Osteoblast (primary cell): ENCODE data around the gene ACAA2. TPM values are rescaled to one million over a fixed set of nuclear protein-coding genes. Genes with fewer than 3 reads are reported as not detected.

ENCODE experiments used
- DNase-seq: peaks from one replicate; pipeline ENCODE4 v3.0.0; 2011; ENCODE audit warnings: low spot score, mixed read lengths; ENCODE audit not compliant: insufficient read length; ENCODE audit errors: missing footprints
- H2AFZ ChIP-seq: 2 replicates; pipeline ENCODE4 v1.6.0; 2011; ENCODE audit warnings: mild to moderate bottlenecking, low read length
- H3K27ac ChIP-seq: 2 replicates; pipeline ENCODE4 v1.5.1; 2011; ENCODE audit warnings: mild to moderate bottlenecking, low read depth, low read length, moderate library complexity
- H3K27me3 ChIP-seq: 2 replicates; pipeline ENCODE4 v1.6.0; 2012; ENCODE audit warnings: mild to moderate bottlenecking, control low read depth, inconsistent platforms, low read length, moderate library complexity; ENCODE audit not compliant: insufficient read depth
- H3K36me3 ChIP-seq: 2 replicates; pipeline ENCODE4 v1.5.1; 2011; ENCODE audit warnings: mild to moderate bottlenecking, low read length, control low read depth, moderate library complexity; ENCODE audit not compliant: insufficient read depth
- H3K4me1 ChIP-seq: 2 replicates; pipeline ENCODE4 v1.5.1; 2011; ENCODE audit warnings: mild to moderate bottlenecking, low read length, control low read depth, moderate library complexity; ENCODE audit not compliant: insufficient read depth
- H3K4me2 ChIP-seq: 2 replicates; pipeline ENCODE4 v1.6.0; 2011; ENCODE audit warnings: mild to moderate bottlenecking, low read length; ENCODE audit not compliant: insufficient read depth
- H3K4me3 ChIP-seq: fragments of 200-600 bp; sonication (generic); 3 replicates; pipeline ENCODE4 v1.5.1; 2012; ENCODE audit warnings: mild to moderate bottlenecking, low read length, inconsistent platforms; ENCODE audit not compliant: insufficient read depth
- H3K79me2 ChIP-seq: 2 replicates; pipeline ENCODE4 v1.6.0; 2012; ENCODE audit warnings: mild to moderate bottlenecking, low read length, control low read depth, inconsistent platforms; ENCODE audit not compliant: insufficient read depth
- H3K9me3 ChIP-seq: 2 replicates; pipeline ENCODE4 v1.5.1; 2011; ENCODE audit warnings: low read depth, low read length, control low read depth
- H4K20me1 ChIP-seq: 2 replicates; pipeline ENCODE4 v1.6.0; 2012; ENCODE audit warnings: mild to moderate bottlenecking, low read length, control low read depth; ENCODE audit not compliant: insufficient read depth
- total RNA-seq: library from RNA; depleted of rRNA; stranded (reverse); fragments of >200 nt; gene quantifications from 2 replicates; pipeline ENCODE4 v1.2.3, GENCODE V29; 2012
- TF ChIP-seq, protein P1 (sequence below): IDR thresholded peaks from 2 replicates; pipeline ENCODE4 v1.5.1; 2011; ENCODE audit warnings: mild to moderate bottlenecking, low read depth, low read length, moderate library complexity; ENCODE audit errors: extremely low read depth

The ACAA2 gene
- total RNA-seq, 1 donor = 52.8 TPM

DNA sequence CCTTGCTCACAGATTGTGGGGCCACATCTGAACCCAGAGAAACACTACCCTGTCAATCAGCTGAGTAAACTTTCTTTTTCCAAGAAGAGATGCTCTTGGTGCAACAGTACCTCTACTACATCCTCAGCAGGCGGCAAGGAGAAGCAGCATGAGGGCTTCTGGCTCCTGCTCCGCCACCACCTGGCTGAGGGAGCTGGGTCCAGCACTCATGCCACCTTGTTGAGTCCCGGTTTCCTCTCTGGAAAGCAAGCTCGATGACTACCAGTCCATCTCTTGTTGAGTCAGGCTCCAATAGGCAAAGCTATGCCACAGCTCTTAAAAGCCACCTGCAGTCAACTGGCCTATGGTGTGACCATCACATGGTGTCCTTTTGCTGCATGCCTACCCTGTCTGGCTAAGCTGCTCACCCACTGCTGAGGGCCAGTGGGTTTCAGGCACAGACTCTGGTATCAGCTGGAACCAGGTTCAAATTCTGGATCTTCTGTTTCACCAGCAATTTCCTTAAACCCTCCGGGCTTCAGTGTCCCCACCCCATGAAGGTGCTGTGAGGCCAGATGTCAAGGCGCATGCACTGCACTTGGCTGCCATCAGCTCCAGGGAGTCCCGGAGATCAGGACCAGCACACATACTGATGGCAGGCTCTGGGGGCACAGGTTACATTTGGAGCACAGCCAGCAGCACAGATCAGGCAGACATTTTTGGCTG, 42.5 kb upstream of the ACAA2 start:
- Histone ChIP-seq H3K4me3 (no peak overlapping the region), H2AFZ (no peak overlapping the region), H3K4me1 (no peaks in the 10 kb centered on the region), H3K27ac (no peak overlapping the region), H3K27me3 (no peaks in the 10 kb centered on the region), H3K9me3 (no peaks in the 10 kb centered on the region), H4K20me1 (no peaks in the 10 kb centered on the region), H3K36me3 (no peaks in the 10 kb centered on the region), H3K4me2 (no peak overlapping the region), H3K79me2 (no peaks in the 10 kb centered on the region)
- TF ChIP-seq, protein P1, sequence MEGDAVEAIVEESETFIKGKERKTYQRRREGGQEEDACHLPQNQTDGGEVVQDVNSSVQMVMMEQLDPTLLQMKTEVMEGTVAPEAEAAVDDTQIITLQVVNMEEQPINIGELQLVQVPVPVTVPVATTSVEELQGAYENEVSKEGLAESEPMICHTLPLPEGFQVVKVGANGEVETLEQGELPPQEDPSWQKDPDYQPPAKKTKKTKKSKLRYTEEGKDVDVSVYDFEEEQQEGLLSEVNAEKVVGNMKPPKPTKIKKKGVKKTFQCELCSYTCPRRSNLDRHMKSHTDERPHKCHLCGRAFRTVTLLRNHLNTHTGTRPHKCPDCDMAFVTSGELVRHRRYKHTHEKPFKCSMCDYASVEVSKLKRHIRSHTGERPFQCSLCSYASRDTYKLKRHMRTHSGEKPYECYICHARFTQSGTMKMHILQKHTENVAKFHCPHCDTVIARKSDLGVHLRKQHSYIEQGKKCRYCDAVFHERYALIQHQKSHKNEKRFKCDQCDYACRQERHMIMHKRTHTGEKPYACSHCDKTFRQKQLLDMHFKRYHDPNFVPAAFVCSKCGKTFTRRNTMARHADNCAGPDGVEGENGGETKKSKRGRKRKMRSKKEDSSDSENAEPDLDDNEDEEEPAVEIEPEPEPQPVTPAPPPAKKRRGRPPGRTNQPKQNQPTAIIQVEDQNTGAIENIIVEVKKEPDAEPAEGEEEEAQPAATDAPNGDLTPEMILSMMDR = no peak
- DNase-seq = no peak

DNA sequence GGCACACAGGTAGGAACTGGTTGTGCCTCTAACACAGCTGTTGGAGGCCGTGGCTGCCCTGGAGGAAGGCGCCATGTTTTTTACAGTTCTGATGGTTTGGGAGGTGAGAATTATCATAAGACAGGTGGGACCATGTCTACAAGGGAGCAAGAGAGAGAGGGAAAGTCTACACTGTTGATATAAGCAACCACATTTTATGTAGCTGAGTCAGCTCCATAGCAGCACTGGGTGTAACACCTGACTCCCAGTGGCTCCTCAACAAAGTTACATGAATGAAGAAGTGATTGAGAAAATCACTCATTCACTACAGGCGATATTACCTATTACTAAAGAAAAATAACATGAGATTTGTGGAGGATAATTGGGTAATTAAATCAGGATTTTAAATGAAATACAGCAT, 41.3 kb upstream of the ACAA2 start:
- Histone ChIP-seq H3K4me2 (no peak overlapping the region), H3K4me3 (no peak overlapping the region), H3K27me3 (no peaks in the 10 kb centered on the region), H3K9me3 (no peaks in the 10 kb centered on the region), H4K20me1 (no peaks in the 10 kb centered on the region), H3K79me2 (no peaks in the 10 kb centered on the region), H2AFZ (no peak overlapping the region), H3K36me3 (no peaks in the 10 kb centered on the region), H3K27ac (no peak overlapping the region), H3K4me1 (peaks cover 3% of the 10 kb centered on the region)
- TF ChIP-seq, protein P1 = no peak
- DNase-seq = no peak

DNA sequence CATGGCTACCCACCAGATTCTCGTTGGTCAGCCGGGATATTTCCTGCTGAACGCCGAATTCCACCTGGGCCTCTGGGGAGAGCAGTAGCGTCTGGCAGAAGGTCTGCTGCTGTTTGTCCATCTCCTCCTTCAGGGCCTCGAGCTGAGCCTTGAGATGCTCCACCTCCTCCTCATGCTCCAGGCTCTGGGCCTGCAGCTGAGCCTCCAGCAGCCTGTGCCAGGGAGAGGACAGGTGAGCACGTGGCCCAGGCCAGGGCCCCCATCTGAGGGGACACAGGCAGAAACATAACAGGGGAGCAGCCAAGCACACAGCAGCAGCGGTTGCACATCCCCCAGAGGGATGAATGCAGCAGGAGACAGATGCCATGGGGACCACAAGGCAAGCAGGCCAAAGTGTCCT, 40.1 kb upstream of the ACAA2 start:
- H3K9me3 ChIP-seq = no peaks in the 10 kb centered on the region
- no peaks in the 10 kb centered on the region for H3K27me3 ChIP-seq
- peaks cover 8% of the 10 kb centered on the region for H3K4me1 ChIP-seq
- H3K27ac ChIP-seq = no peak overlapping the region
- H3K79me2 ChIP-seq = no peaks in the 10 kb centered on the region
- DNase-seq = no peak
- H3K4me3 ChIP-seq = no peak overlapping the region
- no peak overlapping the region for H2AFZ ChIP-seq
- TF ChIP-seq, protein P1 = no peak
- H4K20me1 ChIP-seq = no peaks in the 10 kb centered on the region
- no peaks in the 10 kb centered on the region for H3K36me3 ChIP-seq
- no peak overlapping the region for H3K4me2 ChIP-seq

DNA sequence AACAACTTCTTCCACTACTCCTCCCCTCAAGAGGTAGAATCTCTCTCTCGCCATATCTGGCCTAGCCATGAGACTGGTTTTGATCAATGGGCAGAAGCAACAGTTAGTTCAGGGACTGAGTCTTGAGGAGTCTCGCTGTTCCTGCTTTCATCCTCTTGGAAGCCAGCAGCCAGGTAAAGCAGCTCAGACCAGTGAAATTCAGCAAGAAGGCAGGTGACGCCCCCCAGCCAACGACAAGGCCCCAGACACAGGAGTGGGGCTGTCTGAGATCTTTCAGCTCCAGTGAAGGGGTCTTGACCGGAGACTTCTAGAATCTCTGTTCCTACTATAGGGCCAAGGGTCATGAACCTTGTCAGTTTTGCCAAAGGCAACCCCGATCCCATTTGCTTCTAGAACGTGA, 39.7 kb upstream of the ACAA2 start:
- H3K4me3 ChIP-seq = no peak overlapping the region
- no peak for DNase-seq
- H3K27me3 ChIP-seq = peaks cover 4% of the 10 kb centered on the region
- H2AFZ ChIP-seq = no peak overlapping the region
- no peaks in the 10 kb centered on the region for H3K36me3 ChIP-seq
- peaks cover 8% of the 10 kb centered on the region for H3K4me1 ChIP-seq
- no peaks in the 10 kb centered on the region for H3K79me2 ChIP-seq
- no peaks in the 10 kb centered on the region for H4K20me1 ChIP-seq
- H3K27ac ChIP-seq = no peak overlapping the region
- TF ChIP-seq, protein P1 = no peak
- H3K4me2 ChIP-seq = no peak overlapping the region
- no peaks in the 10 kb centered on the region for H3K9me3 ChIP-seq
